ENCODE measurements around the gene FTL.
A peak's percentile ranks its signal among the peaks of the same experiment; 100 is the strongest.
"Not testable (repeated sequence)": the region's sequence is repeated elsewhere in the genome, so short reads cannot be mapped to it uniquely, and the experiment has no call there.

The FTL gene

GRCh38 chr19:48965040-48965805 is at the start of gene FTL:
TSS of gene FTL (plus strand) at chr19:48965309. CDS start at chr19:48965508, 199 bp downstream.
- peak; percentile 80 for DNase-seq (ENCODE audit: low read depth)

- no peak for DNase-seq (ENCODE audit: low read depth)
These were observed 49.4 kb upstream of the FTL start for GRCh38 chr19:48915757-48916156.

- no peak for DNase-seq (ENCODE audit: low read depth)
These were observed 47.0 kb upstream of the FTL start for GRCh38 chr19:48918071-48918470.

GRCh38 chr19:48918801-48919247 is 46.3 kb upstream of the FTL start:
- no peak for DNase-seq (ENCODE audit: low read depth)

- not testable (repeated sequence) for DNase-seq (ENCODE audit: low read depth)
These were observed 45.8 kb upstream of the FTL start for GRCh38 chr19:48919271-48919670.

GRCh38 chr19:48920949-48921348 is 44.2 kb upstream of the FTL start:
- DNase-seq (ENCODE audit: low read depth) = no peak

GRCh38 chr19:48921721-48922500 is 43.2 kb upstream of the FTL start:
- DNase-seq (ENCODE audit: low read depth) = no peak

- DNase-seq (ENCODE audit: low read depth) = no peak
These were observed 42.3 kb upstream of the FTL start for GRCh38 chr19:48922548-48923490.

- no peak for DNase-seq (ENCODE audit: low read depth)
These were observed 39.8 kb upstream of the FTL start for GRCh38 chr19:48925240-48925843.

GRCh38 chr19:48925890-48926289 is 39.2 kb upstream of the FTL start:
- DNase-seq (ENCODE audit: low read depth) = not testable (repeated sequence)

- DNase-seq (ENCODE audit: low read depth) = no peak
These were observed 38.2 kb upstream of the FTL start for GRCh38 chr19:48926909-48927308.

GRCh38 chr19:48927692-48928091 is 37.4 kb upstream of the FTL start:
- DNase-seq (ENCODE audit: low read depth) = not testable (repeated sequence)

- no peak for DNase-seq (ENCODE audit: low read depth)
These were observed 36.7 kb upstream of the FTL start for GRCh38 chr19:48928164-48929025.

GRCh38 chr19:48933382-48933932 is 31.7 kb upstream of the FTL start, which contains the start of gene DHDH:
TSS of gene DHDH (plus strand) at chr19:48933699. CDS start at chr19:48933722, 23 bp downstream.
- DNase-seq (ENCODE audit: low read depth) = peak; percentile 51

GRCh38 chr19:48934837-48935236 is 30.3 kb upstream of the FTL start:
- DNase-seq (ENCODE audit: low read depth) = no peak

GRCh38 chr19:48935864-48936263 is 29.2 kb upstream of the FTL start:
- DNase-seq (ENCODE audit: low read depth) = no peak

- no peak for DNase-seq (ENCODE audit: low read depth)
These were observed 26.9 kb upstream of the FTL start for GRCh38 chr19:48938256-48938655.

GRCh38 chr19:48940902-48941301 is 24.2 kb upstream of the FTL start:
- DNase-seq (ENCODE audit: low read depth) = no peak

- no peak for DNase-seq (ENCODE audit: low read depth)
These were observed 22.0 kb upstream of the FTL start for GRCh38 chr19:48943081-48943480.

GRCh38 chr19:48945415-48945814 is 19.7 kb upstream of the FTL start:
- DNase-seq (ENCODE audit: low read depth) = no peak

Data from stimulated activated CD8-positive, alpha-beta memory T cell treated with anti-CD3 and anti-CD28 coated beads, Interleukin-7, amount 100 ng/mL, for 24 hours (primary cell).